HCT116 (cell line): ENCODE results near the gene TYW1B.
"Not testable (repeated sequence)": the region's sequence is repeated elsewhere in the genome, so short reads cannot be mapped to it uniquely, and the experiment has no call there.

Source experiments
- CEBPB ChIP-seq: IDR thresholded peaks from 2 replicates; pipeline ENCODE4 v1.6.1; 2012; ENCODE audit warnings: low read depth
- POLR2A ChIP-seq: IDR thresholded peaks from 2 replicates; pipeline ENCODE4 v1.7.0; 2011; ENCODE audit warnings: borderline replicate concordance; ENCODE audit not compliant: insufficient read depth, insufficient read length; ENCODE audit errors: extremely low read depth
- POLR2AphosphoS5 ChIP-seq: IDR thresholded peaks from 2 replicates; pipeline ENCODE4 v1.6.1; 2011; ENCODE audit warnings: mild to moderate bottlenecking, low read depth, low read length, moderate library complexity
- SIN3A ChIP-seq: IDR thresholded peaks from 2 replicates; pipeline ENCODE4 v1.6.1; 2012; ENCODE audit warnings: low read depth
- SP1 ChIP-seq: IDR thresholded peaks from 2 replicates; pipeline ENCODE4 v1.6.1; 2012; ENCODE audit warnings: low read depth
- ZBTB33 ChIP-seq: IDR thresholded peaks from 2 replicates; pipeline ENCODE4 v1.6.1; 2011; ENCODE audit warnings: mild to moderate bottlenecking, low read length, moderate library complexity; ENCODE audit not compliant: insufficient replicate concordance; ENCODE audit errors: extremely low read depth
- ZNF274 ChIP-seq: fragments of 200-500 bp; sonication (Bioruptor generic); IDR thresholded peaks from 2 replicates; pipeline ENCODE4 v1.6.1; 2014; ENCODE audit warnings: mild to moderate bottlenecking, low read depth, low read length, inconsistent platforms

- TF ChIP-seq POLR2AphosphoS5, CEBPB, SP1, ZBTB33, POLR2A, SIN3A, ZNF274: not testable (repeated sequence)
These were observed 15.2 kb upstream of the TYW1B start for GRCh38 chr7:72843166-72843565.
